Erythroblast (primary cell): ENCODE data around the gene ARSB.

Experiments used
- GATA1 ChIP-seq: IDR thresholded peaks from 2 replicates; pipeline ENCODE4 v1.6.1; 2011; ENCODE audit warnings: low read depth, mild to moderate bottlenecking, control low read depth, low read length, moderate library complexity
- POLR2A ChIP-seq: IDR thresholded peaks from 2 replicates; pipeline ENCODE4 v1.6.1; 2011; ENCODE audit warnings: mild to moderate bottlenecking, low read length

DNA sequence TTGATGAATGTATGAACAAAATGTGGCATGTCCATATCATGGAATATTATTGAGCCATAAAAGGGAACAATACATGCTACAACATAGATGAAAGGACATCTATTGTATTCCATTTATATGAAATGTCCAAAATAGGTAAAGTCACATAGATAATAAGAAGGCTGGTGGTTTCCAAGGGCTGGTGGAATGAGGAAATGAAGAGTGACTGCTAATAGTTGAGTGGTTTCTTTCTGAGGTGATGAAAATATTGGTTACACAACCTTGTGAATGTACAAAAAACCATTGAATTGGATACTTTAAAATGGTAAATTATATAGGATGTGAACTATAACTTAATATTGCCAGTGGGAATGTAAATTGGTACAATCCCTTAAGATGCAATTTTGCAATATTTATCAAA lies 5.2 kb downstream of the ARSB start:
- TF ChIP-seq POLR2A (no peak), GATA1 (no peak)
